SK-N-SH (cell line): Measurements from ENCODE around the gene STYXL1.

ENCODE experiments used
- EP300 ChIP-seq, 2 experiments: IDR thresholded peaks; 2 replicates each; pipeline versions ENCODE4 v1.4.0 to v1.6.1; 2012; ENCODE audit warnings: borderline replicate concordance in 1 of 2, low read depth in 1 of 2, low read length in 1 of 2
- TF ChIP-seq, protein P1 (sequence below): fragments of 200-600 bp; sonication (generic); IDR thresholded peaks from 2 replicates; pipeline ENCODE4 v1.6.1; 2017; ENCODE audit warnings: antibody characterized with exemption, mild to moderate bottlenecking, moderate library complexity

DNA sequence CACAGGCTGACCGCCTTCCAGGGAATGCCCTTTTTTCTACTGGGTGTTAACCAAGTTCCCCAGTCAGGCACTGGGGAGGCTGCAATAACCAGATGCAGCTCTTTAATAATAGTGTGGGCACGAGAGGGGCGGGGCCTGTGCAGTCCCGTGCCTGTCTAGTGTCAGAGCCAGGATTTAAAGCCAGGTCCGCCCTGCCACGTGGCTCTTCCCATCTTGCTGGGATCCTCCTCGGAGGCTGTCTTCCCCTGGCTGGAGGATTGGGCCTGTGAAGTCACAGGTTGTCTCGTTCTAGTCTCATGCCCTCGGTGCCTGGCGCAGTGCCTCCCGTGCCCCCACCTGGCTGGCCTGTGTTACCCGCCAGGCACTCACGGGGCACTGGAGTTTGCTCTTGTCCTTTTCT is 78.6 kb downstream of the STYXL1 start:
- TF ChIP-seq, protein P1, sequence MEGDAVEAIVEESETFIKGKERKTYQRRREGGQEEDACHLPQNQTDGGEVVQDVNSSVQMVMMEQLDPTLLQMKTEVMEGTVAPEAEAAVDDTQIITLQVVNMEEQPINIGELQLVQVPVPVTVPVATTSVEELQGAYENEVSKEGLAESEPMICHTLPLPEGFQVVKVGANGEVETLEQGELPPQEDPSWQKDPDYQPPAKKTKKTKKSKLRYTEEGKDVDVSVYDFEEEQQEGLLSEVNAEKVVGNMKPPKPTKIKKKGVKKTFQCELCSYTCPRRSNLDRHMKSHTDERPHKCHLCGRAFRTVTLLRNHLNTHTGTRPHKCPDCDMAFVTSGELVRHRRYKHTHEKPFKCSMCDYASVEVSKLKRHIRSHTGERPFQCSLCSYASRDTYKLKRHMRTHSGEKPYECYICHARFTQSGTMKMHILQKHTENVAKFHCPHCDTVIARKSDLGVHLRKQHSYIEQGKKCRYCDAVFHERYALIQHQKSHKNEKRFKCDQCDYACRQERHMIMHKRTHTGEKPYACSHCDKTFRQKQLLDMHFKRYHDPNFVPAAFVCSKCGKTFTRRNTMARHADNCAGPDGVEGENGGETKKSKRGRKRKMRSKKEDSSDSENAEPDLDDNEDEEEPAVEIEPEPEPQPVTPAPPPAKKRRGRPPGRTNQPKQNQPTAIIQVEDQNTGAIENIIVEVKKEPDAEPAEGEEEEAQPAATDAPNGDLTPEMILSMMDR: no peak
- no peak for TF ChIP-seq EP300 (IDR thresholded peaks at IDR 0.05; ENCODE audit: borderline replicate concordance in 1 of 2, low read depth in 1 of 2, low read length in 1 of 2)
